HCT116 (cell line): ENCODE measurements around the gene SIT1. TPM values are rescaled to one million over a fixed set of nuclear protein-coding genes. Genes with fewer than 3 reads are reported as not detected.

ENCODE experiments used
- ATAC-seq: fragments of 200-7000 bp; cut with Tn5 transposase; 2 replicates; pipeline ENCODE4 v1.9.1; 2020; ENCODE audit warnings: mild to moderate bottlenecking, moderate library complexity
- BruUV-seq: library from RNA; stranded (reverse); fragments of 400-500 nt; replicated peaks from 2 replicates; lab custom pipeline; 2021; lab: Mats Ljungman, UMichigan
- CTCF ChIA-PET: fragments of 300-600 bp; sonication (Branson Sonifier 250); formaldehyde crosslinking; loops from one replicate; lab custom pipeline; 2021; ENCODE audit warnings: antibody characterized with exemption; lab: Charles Lee
- POLR2A ChIA-PET: fragments of 300-600, 350-600 bp; sonication (Branson Sonifier 250); formaldehyde crosslinking; loops from one replicate; lab custom pipeline; 2021; ENCODE audit warnings: antibody characterized with exemption; lab: Charles Lee
- RAD21 ChIA-PET, 2 experiments: fragments of 300-600 bp; sonication (Branson Sonifier 250); formaldehyde crosslinking; loops; one replicate each; lab custom pipeline; 2023; ENCODE audit warnings: low total read pairs in 2 of 2; ENCODE audit not compliant: uncharacterized antibody in 2 of 2, unreplicated experiment in 2 of 2, low non-redundant PET in 1 of 2; lab: Charles Lee
- DNase-seq: peaks from one replicate; pipeline ENCODE4 v3.0.0-alpha.2; 2010; ENCODE audit warnings: low read depth, low spot score
- H2AFZ ChIP-seq: fragments of 200-600 bp; shearing (Covaris generic), sonication (generic); 2 replicates; pipeline ENCODE4 v1.6.1; 2017; ENCODE audit warnings: low read depth, mixed run types, mixed read lengths, antibody characterized with exemption, low read length; ENCODE audit not compliant: poor library complexity, severe bottlenecking
- H3K27ac ChIP-seq: 2 replicates; pipeline ENCODE4 v1.5.1; 2012; ENCODE audit warnings: low read depth, low read length
- H3K27me3 ChIP-seq: fragments of 200-600 bp; sonication (generic); 2 replicates; pipeline ENCODE4 v1.6.1; 2016; ENCODE audit warnings: mixed run types, low read length, mixed read lengths; ENCODE audit not compliant: insufficient read depth
- H3K36me3 ChIP-seq, 2 experiments: fragments of 200-500 bp in 1 of 2; fragments of 200-600 bp in 1 of 2; sonication (Bioruptor generic) in 1 of 2; sonication (generic) in 1 of 2; 2 replicates each; pipeline versions ENCODE4 v1.5.1 to v1.6.1; 2014 to 2016; ENCODE audit warnings: low read length in 2 of 2, inconsistent platforms in 1 of 2, mixed read lengths in 1 of 2, mixed run types in 1 of 2; ENCODE audit not compliant: insufficient read depth in 2 of 2, control insufficient read depth in 1 of 2
- H3K4me1 ChIP-seq, 2 experiments: fragments of 200-600 bp in 1 of 2; sonication (generic) in 1 of 2; 2 replicates each; pipeline versions ENCODE4 v1.5.1 to v1.6.1; 2012 to 2017; ENCODE audit warnings: low read length in 2 of 2, inconsistent platforms in 1 of 2, mild to moderate bottlenecking in 1 of 2, mixed read lengths in 1 of 2, mixed run types in 1 of 2, moderate library complexity in 1 of 2; ENCODE audit not compliant: insufficient read depth in 2 of 2, control insufficient read depth in 1 of 2
- H3K4me2 ChIP-seq: fragments of 200-600 bp; sonication (generic); 2 replicates; pipeline ENCODE4 v1.6.1; 2017; ENCODE audit warnings: mixed run types, low read length, mixed read lengths
- H3K4me3 ChIP-seq, 2 experiments: fragments of 200-600 bp in 1 of 2; sonication (generic) in 1 of 2; replicated peaks in 1 of 2; 2 replicates each; pipeline ENCODE4 v1.5.1; 2011 to 2016; ENCODE audit warnings: low read length in 2 of 2, control low read depth in 1 of 2, low read depth in 1 of 2, mild to moderate bottlenecking in 1 of 2, mixed read lengths in 1 of 2, mixed run types in 1 of 2
- H3K79me2 ChIP-seq: fragments of 200-600 bp; sonication (generic); 2 replicates; pipeline ENCODE4 v1.6.1; 2017; ENCODE audit warnings: mild to moderate bottlenecking, mixed run types, low read length, moderate library complexity, mixed read lengths; ENCODE audit not compliant: insufficient read depth
- H3K9ac ChIP-seq: fragments of 200-600 bp; sonication (generic); 2 replicates; pipeline ENCODE4 v1.6.1; 2016; ENCODE audit warnings: low read length, mixed read lengths
- H3K9me2 ChIP-seq: fragments of 200-600 bp; sonication (generic), shearing (Covaris generic); 2 replicates; pipeline ENCODE4 v1.6.1; 2017; ENCODE audit warnings: mixed run types, mild to moderate bottlenecking, moderate library complexity; ENCODE audit not compliant: insufficient read depth
- H3K9me3 ChIP-seq, 2 experiments: fragments of 200-500 bp in 1 of 2; fragments of 200-600 bp in 1 of 2; sonication (Bioruptor generic) in 1 of 2; sonication (generic) in 1 of 2; 2 replicates each; pipeline ENCODE4 v1.6.1; 2014 to 2017; ENCODE audit warnings: low read length in 2 of 2, mixed read lengths in 2 of 2, inconsistent platforms in 1 of 2, low read depth in 1 of 2, mild to moderate bottlenecking in 1 of 2, mixed run types in 1 of 2, moderate library complexity in 1 of 2; ENCODE audit not compliant: control insufficient read depth in 1 of 2, insufficient read depth in 1 of 2
- H4K20me1 ChIP-seq: fragments of 200-600 bp; sonication (generic), shearing (Covaris generic); 2 replicates; pipeline ENCODE4 v1.6.1; 2017; ENCODE audit warnings: mixed run types, mild to moderate bottlenecking, moderate library complexity; ENCODE audit not compliant: insufficient read depth
- CBX3 ChIP-seq: IDR thresholded peaks from 2 replicates; pipeline ENCODE4 v1.6.1; 2012; ENCODE audit warnings: low read depth
- ELF1 ChIP-seq: IDR thresholded peaks from 2 replicates; pipeline ENCODE4 v1.6.1; 2012; ENCODE audit warnings: low read depth, borderline replicate concordance
- FOSL1 ChIP-seq: IDR thresholded peaks from 2 replicates; pipeline ENCODE4 v1.6.1; 2012; ENCODE audit warnings: low read depth
- JUND ChIP-seq: IDR thresholded peaks from 2 replicates; pipeline ENCODE4 v1.6.1; 2012
- POLR2AphosphoS5 ChIP-seq: IDR thresholded peaks from 2 replicates; pipeline ENCODE4 v1.6.1; 2011; ENCODE audit warnings: mild to moderate bottlenecking, low read depth, low read length, moderate library complexity
- RAD21 ChIP-seq: IDR thresholded peaks from 2 replicates; pipeline ENCODE4 v1.6.1; 2012; ENCODE audit warnings: low read depth, mild to moderate bottlenecking
- SP1 ChIP-seq: IDR thresholded peaks from 2 replicates; pipeline ENCODE4 v1.6.1; 2012; ENCODE audit warnings: low read depth
- SRF ChIP-seq: IDR thresholded peaks from 2 replicates; pipeline ENCODE4 v1.6.1; 2012; ENCODE audit warnings: low read depth
- TCF7L2 ChIP-seq: IDR thresholded peaks from 2 replicates; pipeline ENCODE4 v1.7.0; 2011; ENCODE audit warnings: borderline replicate concordance, inconsistent platforms; ENCODE audit not compliant: insufficient read depth, insufficient read length; ENCODE audit errors: extremely low read depth
- YY1 ChIP-seq: IDR thresholded peaks from 2 replicates; pipeline ENCODE4 v1.6.1; 2011; ENCODE audit warnings: low read length, low read depth, moderate library complexity, mild to moderate bottlenecking; ENCODE audit not compliant: insufficient replicate concordance; ENCODE audit errors: extremely low read depth
- ZBTB33 ChIP-seq: IDR thresholded peaks from 2 replicates; pipeline ENCODE4 v1.6.1; 2011; ENCODE audit warnings: mild to moderate bottlenecking, low read length, moderate library complexity; ENCODE audit not compliant: insufficient replicate concordance; ENCODE audit errors: extremely low read depth
- ZFX ChIP-seq: fragments of 450-650 bp; IDR thresholded peaks from 2 replicates; pipeline ENCODE4 v1.6.1; 2017
- ZNF274 ChIP-seq: fragments of 200-500 bp; sonication (Bioruptor generic); IDR thresholded peaks from 2 replicates; pipeline ENCODE4 v1.6.1; 2014; ENCODE audit warnings: mild to moderate bottlenecking, low read depth, low read length, inconsistent platforms
- intact Hi-C: fragments of 100-400 bp; cut with micrococcal nuclease; formaldehyde crosslinking; loops from 2 replicates; pipeline ENCODE4 v1.10.0; 2022
- total RNA-seq: library from RNA; stranded (reverse); gene quantifications from one replicate; pipeline ENCODE4 v1.2.1, GENCODE V29; 2021; ENCODE audit not compliant: unreplicated experiment
- TF ChIP-seq, protein P1 (sequence below), 3 experiments: fragments of 200-600 bp in 1 of 3; sonication (generic) in 1 of 3; IDR thresholded peaks in 2 of 3; conservative IDR thresholded peaks in 1 of 3; 2 replicates each; pipeline ENCODE4 v1.5.1; 2012 to 2017; ENCODE audit warnings: low read depth in 2 of 3, low read length in 2 of 3, antibody characterized with exemption in 1 of 3, borderline replicate concordance in 1 of 3, control low read depth in 1 of 3, mild to moderate bottlenecking in 1 of 3, mixed read lengths in 1 of 3, mixed run types in 1 of 3, moderate library complexity in 1 of 3; ENCODE audit not compliant: insufficient read depth in 1 of 3
- TF ChIP-seq, protein P2 (sequence below): IDR thresholded peaks from 2 replicates; pipeline ENCODE4 v1.6.1; 2012
- TF ChIP-seq, protein P3 (sequence below): IDR thresholded peaks from 2 replicates; pipeline ENCODE4 v1.6.1; 2012

SIT1 gene
- total RNA-seq, 1 experiment from 2014 or later = not detected

GRCh38 chr9:35666549-35666948 is 15.8 kb upstream of the SIT1 start:
- H3K9me2 ChIP-seq = no peaks in the 10 kb centered on the region
- no peaks in the 10 kb centered on the region for H3K27me3 ChIP-seq
- ChIA-PET CTCF (no interaction called here), POLR2A (interaction anchor here (3.0 kb wide), 1 partner anchor 23 kb away, joined by 16 read pairs; the partner anchor contains the start of gene TPM2), RAD21 (no interaction called here)
- H2AFZ ChIP-seq = no peak overlapping the region
- no peak overlapping the region for H3K4me2 ChIP-seq
- no TSS peak for BruUV-seq
- H4K20me1 ChIP-seq = no peaks in the 10 kb centered on the region
- ATAC-seq (no peak), DNase-seq (no peak)
- H3K9me3 ChIP-seq = no peaks in the 10 kb centered on the region
- intact Hi-C loops = no loop called here
- H3K27ac ChIP-seq = no peak overlapping the region
- peaks cover 28% of the 10 kb centered on the region; the same call in 1 of the 2 replicates for H3K79me2 ChIP-seq
- TF ChIP-seq JUND (no peak), POLR2AphosphoS5 (no peak), SRF (no peak), YY1 (no peak), RAD21 (no peak), ZFX (no peak), FOSL1 (no peak), TCF7L2 (no peak), ELF1 (no peak), SP1 (no peak), CBX3 (no peak), ZNF274 (no peak), ZBTB33 (no peak)
- TF ChIP-seq, protein P1, sequence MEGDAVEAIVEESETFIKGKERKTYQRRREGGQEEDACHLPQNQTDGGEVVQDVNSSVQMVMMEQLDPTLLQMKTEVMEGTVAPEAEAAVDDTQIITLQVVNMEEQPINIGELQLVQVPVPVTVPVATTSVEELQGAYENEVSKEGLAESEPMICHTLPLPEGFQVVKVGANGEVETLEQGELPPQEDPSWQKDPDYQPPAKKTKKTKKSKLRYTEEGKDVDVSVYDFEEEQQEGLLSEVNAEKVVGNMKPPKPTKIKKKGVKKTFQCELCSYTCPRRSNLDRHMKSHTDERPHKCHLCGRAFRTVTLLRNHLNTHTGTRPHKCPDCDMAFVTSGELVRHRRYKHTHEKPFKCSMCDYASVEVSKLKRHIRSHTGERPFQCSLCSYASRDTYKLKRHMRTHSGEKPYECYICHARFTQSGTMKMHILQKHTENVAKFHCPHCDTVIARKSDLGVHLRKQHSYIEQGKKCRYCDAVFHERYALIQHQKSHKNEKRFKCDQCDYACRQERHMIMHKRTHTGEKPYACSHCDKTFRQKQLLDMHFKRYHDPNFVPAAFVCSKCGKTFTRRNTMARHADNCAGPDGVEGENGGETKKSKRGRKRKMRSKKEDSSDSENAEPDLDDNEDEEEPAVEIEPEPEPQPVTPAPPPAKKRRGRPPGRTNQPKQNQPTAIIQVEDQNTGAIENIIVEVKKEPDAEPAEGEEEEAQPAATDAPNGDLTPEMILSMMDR (IDR thresholded peaks at IDR 0.05 in 2 of 3, conservative IDR thresholded peaks at IDR 0.05 in 1 of 3; ENCODE audit: borderline replicate concordance in 1 of 3, insufficient read depth in 1 of 3, low read depth in 2 of 3, low read length in 2 of 3) = no peak
- TF ChIP-seq, protein P2, sequence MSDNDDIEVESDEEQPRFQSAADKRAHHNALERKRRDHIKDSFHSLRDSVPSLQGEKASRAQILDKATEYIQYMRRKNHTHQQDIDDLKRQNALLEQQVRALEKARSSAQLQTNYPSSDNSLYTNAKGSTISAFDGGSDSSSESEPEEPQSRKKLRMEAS = no peak
- TF ChIP-seq, protein P3, sequence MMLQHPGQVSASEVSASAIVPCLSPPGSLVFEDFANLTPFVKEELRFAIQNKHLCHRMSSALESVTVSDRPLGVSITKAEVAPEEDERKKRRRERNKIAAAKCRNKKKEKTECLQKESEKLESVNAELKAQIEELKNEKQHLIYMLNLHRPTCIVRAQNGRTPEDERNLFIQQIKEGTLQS = no peak
- H3K9ac ChIP-seq = no peak overlapping the region
- peaks cover 5 to 16% of the 10 kb centered on the region in 2 experiments; a peak in 3 of 4 replicates for H3K36me3 ChIP-seq
- H3K4me3 ChIP-seq = no peak overlapping the region
- H3K4me1 ChIP-seq = peaks cover 27 to 57% of the 10 kb centered on the region in 2 experiments; a peak in 3 of 4 replicates
